Lower leg skin (tissue), 4 donors: ENCODE measurements around the gene ZNF462. TPM values are rescaled to one million over a fixed set of nuclear protein-coding genes. Genes with fewer than 3 reads are reported as not detected.
"Not testable (repeated sequence)": the region's sequence is repeated elsewhere in the genome, so short reads cannot be mapped to it uniquely, and the experiment has no call there.

Experiments used
- DNase-seq, 2 donors: peaks; one replicate each; pipeline ENCODE4 v3.0.0-alpha.2; 2019; ENCODE audit warnings: low spot score in 2 of 2
- H3K4me3 ChIP-seq: fragments of 200-600 bp; sonication (generic); 2 replicates; pipeline ENCODE4 v1.5.1; 2017; ENCODE audit warnings: mild to moderate bottlenecking, low read depth; ENCODE audit not compliant: poor library complexity, severe bottlenecking
- CTCF ChIP-seq, 3 donors: fragments of 450-650 bp; IDR thresholded peaks; one replicate each; pipeline ENCODE4 v1.5.1; 2016; ENCODE audit warnings: antibody characterized with exemption in 3 of 3, mild to moderate bottlenecking in 3 of 3, moderate library complexity in 2 of 3
- POLR2A ChIP-seq, 2 donors: fragments of 450-650 bp; IDR thresholded peaks; one replicate each; pipeline ENCODE4 v1.6.1; 2016 to 2017; ENCODE audit warnings: antibody characterized with exemption in 2 of 2, mild to moderate bottlenecking in 1 of 2, moderate library complexity in 1 of 2
- WGBS, 2 donors: methylation state at CpG; one replicate each; pipeline ENCODE4 v1.1.5; 2018; 5-methylcytosine and 5-hydroxymethylcytosine counted together
- intact Hi-C: fragments of 100-400 bp; cut with DNase I; formaldehyde crosslinking; loops from one replicate; pipeline ENCODE4 v1.15.0; 2023; ENCODE audit warnings: low total_unique reads
- total RNA-seq, 4 donors: library from RNA; depleted of rRNA; stranded (reverse); fragments of >200 nt; gene quantifications; one replicate each; pipeline ENCODE4 v1.1.0, GENCODE V29; 2016

The ZNF462 gene
- total RNA-seq, 4 donors from 2014 or later = 13.3 to 19.9 (median 16.2) TPM

DNA sequence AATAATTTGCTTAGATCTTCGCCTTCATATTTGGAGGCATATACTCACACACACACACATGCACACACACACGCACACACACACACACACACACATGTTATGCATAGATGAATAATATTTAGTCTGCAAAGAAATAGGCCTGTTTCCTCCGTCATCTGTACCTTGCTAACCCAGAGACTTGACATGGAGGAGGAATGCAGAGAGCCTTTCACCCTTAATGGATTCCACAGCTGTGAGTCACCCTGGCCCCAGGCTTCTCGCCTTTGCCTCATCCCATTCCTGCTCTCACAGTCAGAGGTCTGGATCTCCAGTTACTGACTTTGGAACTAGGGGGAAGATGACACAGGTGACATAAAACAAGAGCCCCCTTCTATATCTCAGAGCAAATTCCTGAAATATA, 29.7 kb downstream of the ZNF462 start:
- intact Hi-C loops = no loop called here
- TF ChIP-seq CTCF (IDR thresholded peaks at IDR 0.05) (no peak), POLR2A (IDR thresholded peaks at IDR 0.05) (no peak)
- DNase-seq = peak in 1 of 2 donors; percentile 68
- no peak overlapping the region for H3K4me3 ChIP-seq
- 65 to 68% methylated on average over 4 of the region's 4 CpGs for WGBS, 2 donors

DNA sequence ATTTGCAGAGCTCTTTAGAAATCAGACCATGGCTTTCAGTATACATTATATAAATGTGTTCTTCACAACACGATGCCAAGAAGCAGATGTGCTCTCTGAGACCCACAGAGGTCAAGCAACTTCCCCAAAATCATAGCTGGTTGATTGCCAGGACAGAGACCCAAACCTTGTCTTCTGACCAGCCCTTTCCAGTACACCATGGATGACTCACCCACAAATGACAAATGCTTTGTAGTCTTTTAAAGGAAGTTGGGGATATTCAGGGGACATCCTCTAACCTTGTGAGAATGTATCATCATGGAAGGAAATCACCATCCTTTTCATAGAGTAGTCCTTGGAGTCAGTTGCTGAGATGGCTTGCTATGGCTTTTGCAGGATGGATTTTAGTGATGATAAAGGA, 30.1 kb downstream of the ZNF462 start:
- intact Hi-C loops = no loop called here
- WGBS, 2 donors = 27 to 44% methylated on average over 1 of the region's 1 CpG
- DNase-seq = no peak
- TF ChIP-seq POLR2A (IDR thresholded peaks at IDR 0.05) = no peak
- no peak for TF ChIP-seq CTCF (IDR thresholded peaks at IDR 0.05)
- H3K4me3 ChIP-seq = no peak overlapping the region

- no peak overlapping the region for H3K4me3 ChIP-seq
- no peak for DNase-seq
- intact Hi-C loops = no loop called here
- TF ChIP-seq POLR2A (IDR thresholded peaks at IDR 0.05) = no peak
- no peak for TF ChIP-seq CTCF (IDR thresholded peaks at IDR 0.05)
- WGBS, 2 donors = 26 to 37% methylated on average over 1 of the region's 1 CpG
These were observed 33.7 kb downstream of the ZNF462 start for GRCh38 chr9:106896695-106897094.

- no peak for DNase-seq
- 13 to 18% methylated on average over 1 of the region's 1 CpG for WGBS, 2 donors
- intact Hi-C loops = no loop called here
- TF ChIP-seq POLR2A (IDR thresholded peaks at IDR 0.05) = no peak
- TF ChIP-seq CTCF (IDR thresholded peaks at IDR 0.05) = no peak
- no peak overlapping the region for H3K4me3 ChIP-seq
These were observed 34.3 kb downstream of the ZNF462 start for GRCh38 chr9:106897236-106897635.

DNA sequence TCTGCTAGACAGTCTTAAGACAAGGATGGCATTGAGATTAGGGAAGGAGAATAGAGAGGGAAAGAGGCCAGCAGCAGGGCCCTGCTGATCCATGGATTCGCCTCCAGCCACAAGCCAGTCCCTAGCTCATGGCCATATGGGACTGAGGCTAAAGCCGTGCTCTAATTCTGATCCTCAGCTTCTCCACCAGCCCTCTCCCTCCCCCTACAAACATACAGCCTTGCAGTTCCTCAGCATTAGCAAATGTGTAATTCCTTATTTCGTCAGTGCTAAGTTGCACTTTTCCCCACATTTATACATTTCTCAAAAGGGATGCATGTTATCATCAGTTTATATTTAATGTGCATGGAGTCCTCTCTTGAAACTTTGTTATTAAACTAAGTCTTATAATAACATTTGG, 34.8 kb downstream of the ZNF462 start:
- no peak for TF ChIP-seq CTCF (IDR thresholded peaks at IDR 0.05)
- TF ChIP-seq POLR2A (IDR thresholded peaks at IDR 0.05) = no peak
- intact Hi-C loops = no loop called here
- no peak for DNase-seq
- H3K4me3 ChIP-seq = no peak overlapping the region
- 74 to 78% methylated on average over 3 of the region's 3 CpGs for WGBS, 2 donors

- intact Hi-C loops, H3K4me3 ChIP-seq, DNase-seq: not testable (repeated sequence)
- 91 to 94% methylated on average over 2 of the region's 2 CpGs for WGBS, 2 donors
These were observed 37.6 kb downstream of the ZNF462 start for GRCh38 chr9:106900523-106900922.
